H1 (cell line): Measurements from ENCODE around the gene ZNF599. TPM values are rescaled to one million over a fixed set of nuclear protein-coding genes. Genes with fewer than 3 reads are reported as not detected.

ENCODE experiments used
- BRCA1 ChIP-seq: IDR thresholded peaks from 2 replicates; pipeline ENCODE4 v1.6.1; 2012; ENCODE audit warnings: low read depth, low read length, improper control_type of control experiment
- SIN3A ChIP-seq, 2 experiments: IDR thresholded peaks in 1 of 2; conservative IDR thresholded peaks in 1 of 2; 2 replicates each; pipeline ENCODE4 v1.6.1; 2011 to 2012; ENCODE audit warnings: low read length in 2 of 2, improper control_type of control experiment in 1 of 2, low read depth in 1 of 2, mild to moderate bottlenecking in 1 of 2
- YY1 ChIP-seq: IDR thresholded peaks from 2 replicates; pipeline ENCODE4 v1.6.1; 2011; ENCODE audit warnings: low read depth, mild to moderate bottlenecking, low read length
- ZNF274 ChIP-seq: IDR thresholded peaks from 2 replicates; pipeline ENCODE4 v1.7.0; 2012; ENCODE audit warnings: low read length, borderline replicate concordance; ENCODE audit errors: extremely low read depth
- polyA plus RNA-seq, 7 experiments: library from polyadenylated mRNA; depleted of rRNA in 3 of 7; stranded (reverse) in 5 of 7; unstranded in 2 of 7; fragments of >200 nt in 5 of 7; fragments of 200-250 nt in 2 of 7; gene quantifications; 1 replicate in 5 of 7; 2 replicates in 1 of 7; 4 replicates in 1 of 7; pipeline versions ENCODE4 v1.2.1 to v1.2.3, GENCODE V29; 2011 to 2013; ENCODE audit warnings: missing spikeins in 2 of 7, mixed read lengths in 2 of 7
- total RNA-seq: library from RNA; stranded (reverse); fragmentation: NEBNext Ultra II Directional; extraction: Animal tissue kit (Norgen Biotek cat#: 25700); gene quantifications from 2 replicates; pipeline ENCODE4 v1.2.1, GENCODE V29; 2021
- TF ChIP-seq, protein P1 (sequence below): fragments of 300-600 bp; sonication (generic); IDR thresholded peaks from 2 replicates; pipeline ENCODE4 v1.7.1; 2012; ENCODE audit warnings: low read length, moderate library complexity, mild to moderate bottlenecking, inconsistent platforms; ENCODE audit not compliant: insufficient replicate concordance

ZNF599 gene
- total and polyA plus RNA-seq, 2 of the 8 experiments (the other 6 are each of a cell fraction or from before 2014, with no cell fraction given) = 4.8 to 5.4 TPM

DNA sequence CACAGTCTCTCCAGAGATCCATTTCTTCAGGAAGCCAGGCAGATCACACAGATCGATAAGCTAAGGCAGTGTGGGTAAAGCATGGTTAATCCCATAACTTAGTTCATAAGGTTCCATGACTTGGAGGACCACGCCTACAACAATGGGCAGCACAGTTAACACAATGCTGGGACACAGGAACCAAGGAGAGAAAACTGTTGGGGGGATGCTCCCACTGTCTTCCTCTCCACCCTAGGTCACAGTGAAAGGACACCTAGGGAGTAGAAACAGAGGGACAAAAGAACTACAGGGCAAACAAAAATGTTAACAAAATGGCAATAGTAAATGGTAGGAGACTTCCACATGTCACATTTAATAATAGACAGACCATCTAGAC, 59.8 kb downstream of the ZNF599 start (continued):
- TF ChIP-seq, protein P1, sequence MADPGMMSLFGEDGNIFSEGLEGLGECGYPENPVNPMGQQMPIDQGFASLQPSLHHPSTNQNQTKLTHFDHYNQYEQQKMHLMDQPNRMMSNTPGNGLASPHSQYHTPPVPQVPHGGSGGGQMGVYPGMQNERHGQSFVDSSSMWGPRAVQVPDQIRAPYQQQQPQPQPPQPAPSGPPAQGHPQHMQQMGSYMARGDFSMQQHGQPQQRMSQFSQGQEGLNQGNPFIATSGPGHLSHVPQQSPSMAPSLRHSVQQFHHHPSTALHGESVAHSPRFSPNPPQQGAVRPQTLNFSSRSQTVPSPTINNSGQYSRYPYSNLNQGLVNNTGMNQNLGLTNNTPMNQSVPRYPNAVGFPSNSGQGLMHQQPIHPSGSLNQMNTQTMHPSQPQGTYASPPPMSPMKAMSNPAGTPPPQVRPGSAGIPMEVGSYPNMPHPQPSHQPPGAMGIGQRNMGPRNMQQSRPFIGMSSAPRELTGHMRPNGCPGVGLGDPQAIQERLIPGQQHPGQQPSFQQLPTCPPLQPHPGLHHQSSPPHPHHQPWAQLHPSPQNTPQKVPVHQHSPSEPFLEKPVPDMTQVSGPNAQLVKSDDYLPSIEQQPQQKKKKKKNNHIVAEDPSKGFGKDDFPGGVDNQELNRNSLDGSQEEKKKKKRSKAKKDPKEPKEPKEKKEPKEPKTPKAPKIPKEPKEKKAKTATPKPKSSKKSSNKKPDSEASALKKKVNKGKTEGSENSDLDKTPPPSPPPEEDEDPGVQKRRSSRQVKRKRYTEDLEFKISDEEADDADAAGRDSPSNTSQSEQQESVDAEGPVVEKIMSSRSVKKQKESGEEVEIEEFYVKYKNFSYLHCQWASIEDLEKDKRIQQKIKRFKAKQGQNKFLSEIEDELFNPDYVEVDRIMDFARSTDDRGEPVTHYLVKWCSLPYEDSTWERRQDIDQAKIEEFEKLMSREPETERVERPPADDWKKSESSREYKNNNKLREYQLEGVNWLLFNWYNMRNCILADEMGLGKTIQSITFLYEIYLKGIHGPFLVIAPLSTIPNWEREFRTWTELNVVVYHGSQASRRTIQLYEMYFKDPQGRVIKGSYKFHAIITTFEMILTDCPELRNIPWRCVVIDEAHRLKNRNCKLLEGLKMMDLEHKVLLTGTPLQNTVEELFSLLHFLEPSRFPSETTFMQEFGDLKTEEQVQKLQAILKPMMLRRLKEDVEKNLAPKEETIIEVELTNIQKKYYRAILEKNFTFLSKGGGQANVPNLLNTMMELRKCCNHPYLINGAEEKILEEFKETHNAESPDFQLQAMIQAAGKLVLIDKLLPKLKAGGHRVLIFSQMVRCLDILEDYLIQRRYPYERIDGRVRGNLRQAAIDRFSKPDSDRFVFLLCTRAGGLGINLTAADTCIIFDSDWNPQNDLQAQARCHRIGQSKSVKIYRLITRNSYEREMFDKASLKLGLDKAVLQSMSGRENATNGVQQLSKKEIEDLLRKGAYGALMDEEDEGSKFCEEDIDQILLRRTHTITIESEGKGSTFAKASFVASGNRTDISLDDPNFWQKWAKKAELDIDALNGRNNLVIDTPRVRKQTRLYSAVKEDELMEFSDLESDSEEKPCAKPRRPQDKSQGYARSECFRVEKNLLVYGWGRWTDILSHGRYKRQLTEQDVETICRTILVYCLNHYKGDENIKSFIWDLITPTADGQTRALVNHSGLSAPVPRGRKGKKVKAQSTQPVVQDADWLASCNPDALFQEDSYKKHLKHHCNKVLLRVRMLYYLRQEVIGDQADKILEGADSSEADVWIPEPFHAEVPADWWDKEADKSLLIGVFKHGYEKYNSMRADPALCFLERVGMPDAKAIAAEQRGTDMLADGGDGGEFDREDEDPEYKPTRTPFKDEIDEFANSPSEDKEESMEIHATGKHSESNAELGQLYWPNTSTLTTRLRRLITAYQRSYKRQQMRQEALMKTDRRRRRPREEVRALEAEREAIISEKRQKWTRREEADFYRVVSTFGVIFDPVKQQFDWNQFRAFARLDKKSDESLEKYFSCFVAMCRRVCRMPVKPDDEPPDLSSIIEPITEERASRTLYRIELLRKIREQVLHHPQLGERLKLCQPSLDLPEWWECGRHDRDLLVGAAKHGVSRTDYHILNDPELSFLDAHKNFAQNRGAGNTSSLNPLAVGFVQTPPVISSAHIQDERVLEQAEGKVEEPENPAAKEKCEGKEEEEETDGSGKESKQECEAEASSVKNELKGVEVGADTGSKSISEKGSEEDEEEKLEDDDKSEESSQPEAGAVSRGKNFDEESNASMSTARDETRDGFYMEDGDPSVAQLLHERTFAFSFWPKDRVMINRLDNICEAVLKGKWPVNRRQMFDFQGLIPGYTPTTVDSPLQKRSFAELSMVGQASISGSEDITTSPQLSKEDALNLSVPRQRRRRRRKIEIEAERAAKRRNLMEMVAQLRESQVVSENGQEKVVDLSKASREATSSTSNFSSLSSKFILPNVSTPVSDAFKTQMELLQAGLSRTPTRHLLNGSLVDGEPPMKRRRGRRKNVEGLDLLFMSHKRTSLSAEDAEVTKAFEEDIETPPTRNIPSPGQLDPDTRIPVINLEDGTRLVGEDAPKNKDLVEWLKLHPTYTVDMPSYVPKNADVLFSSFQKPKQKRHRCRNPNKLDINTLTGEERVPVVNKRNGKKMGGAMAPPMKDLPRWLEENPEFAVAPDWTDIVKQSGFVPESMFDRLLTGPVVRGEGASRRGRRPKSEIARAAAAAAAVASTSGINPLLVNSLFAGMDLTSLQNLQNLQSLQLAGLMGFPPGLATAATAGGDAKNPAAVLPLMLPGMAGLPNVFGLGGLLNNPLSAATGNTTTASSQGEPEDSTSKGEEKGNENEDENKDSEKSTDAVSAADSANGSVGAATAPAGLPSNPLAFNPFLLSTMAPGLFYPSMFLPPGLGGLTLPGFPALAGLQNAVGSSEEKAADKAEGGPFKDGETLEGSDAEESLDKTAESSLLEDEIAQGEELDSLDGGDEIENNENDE = no peak
- TF ChIP-seq BRCA1 = no peak
- no peak for TF ChIP-seq ZNF274
- no peak for TF ChIP-seq SIN3A (conservative IDR thresholded peaks at IDR 0.05 in 1 of 2, IDR thresholded peaks at IDR 0.05 in 1 of 2; ENCODE audit: low read depth in 1 of 2, low read length in 2 of 2)
- no peak for TF ChIP-seq YY1
- TF ChIP-seq, all 59 proteins: peak for 0
